Aorta (tissue), 5 donors: ENCODE data around the gene CATSPERB. TPM values are rescaled to one million over a fixed set of nuclear protein-coding genes. Genes with fewer than 3 reads are reported as not detected.
"Not testable (repeated sequence)": the region's sequence is repeated elsewhere in the genome, so short reads cannot be mapped to it uniquely, and the experiment has no call there.

Source experiments
- ATAC-seq: fragments of 200-7000 bp; cut with Tn5 transposase; one replicate; pipeline ENCODE4 v1.9.1; 2022; ENCODE audit warnings: moderate library complexity; ENCODE audit not compliant: low FRiP score
- DNase-seq, 2 donors: peaks; one replicate each; pipeline ENCODE4 v3.0.0-alpha.2; 2020
- H3K27ac ChIP-seq, 2 donors: one replicate each; pipeline ENCODE4 v1.5.1; 2013; ENCODE audit warnings: low read length in 2 of 2, mild to moderate bottlenecking in 2 of 2, moderate library complexity in 2 of 2, control low read depth in 1 of 2, inconsistent platforms in 1 of 2, low read depth in 1 of 2
- H3K27me3 ChIP-seq, 2 donors: one replicate each; pipeline ENCODE4 v1.6.1; 2013; ENCODE audit warnings: control low read depth in 1 of 2, low read length in 1 of 2, mild to moderate bottlenecking in 1 of 2, moderate library complexity in 1 of 2; ENCODE audit not compliant: insufficient read depth in 2 of 2, control insufficient read depth in 1 of 2
- H3K36me3 ChIP-seq, 2 donors: one replicate each; pipeline ENCODE4 v1.6.1; 2013; ENCODE audit warnings: control low read depth in 1 of 2, low read length in 1 of 2, mild to moderate bottlenecking in 1 of 2; ENCODE audit not compliant: insufficient read depth in 2 of 2, control insufficient read depth in 1 of 2
- H3K4me1 ChIP-seq, 2 donors: one replicate each; pipeline ENCODE4 v1.6.1; 2013; ENCODE audit warnings: low read length in 2 of 2, control low read depth in 1 of 2, mild to moderate bottlenecking in 1 of 2, moderate library complexity in 1 of 2; ENCODE audit not compliant: insufficient read depth in 2 of 2, control insufficient read depth in 1 of 2
- H3K4me3 ChIP-seq, 2 donors: one replicate each; pipeline ENCODE4 v1.5.1; 2013; ENCODE audit warnings: low read length in 2 of 2, control low read depth in 1 of 2, mild to moderate bottlenecking in 1 of 2
- H3K9me3 ChIP-seq: one replicate; pipeline ENCODE4 v1.6.1; 2013; ENCODE audit warnings: mild to moderate bottlenecking, low read length; ENCODE audit not compliant: control insufficient read depth
- WGBS, 2 donors: extraction: QIAGEN DNeasy Blood & Tissue Kit; methylation state at CpG; one replicate each; pipeline ENCODE4 v1.1.7; 2013; 5-methylcytosine and 5-hydroxymethylcytosine counted together
- intact Hi-C, 2 donors: fragments of 100-400 bp; cut with DNase I; formaldehyde crosslinking; loops; one replicate each; pipeline versions ENCODE4 v1.14.2 to v1.15.0; 2022
- polyA plus RNA-seq, 2 donors: library from polyadenylated mRNA; stranded (reverse); fragments of 200-250 nt; gene quantifications; one replicate each; pipeline ENCODE4 v1.2.3, GENCODE V29; 2013
- total RNA-seq, 2 donors: library from RNA; stranded (reverse); fragmentation: NEBNext Ultra II Directional; extraction: Animal tissue kit (Norgen Biotek cat#: 25700); gene quantifications; one replicate each; pipeline ENCODE4 v1.2.1, GENCODE V29; 2021
- donor health status: healthy with polysubstance abuse.
- donor health status: Bipolar disorder and iron deficiency.
- donor health status: DM: no; HTN: no; CAD: no.
- donor health status: DM: no; HTN: no; CAD: no.
- donor health status: DM: yes; HTN: yes; CAD: no.

CATSPERB gene
- total and polyA plus RNA-seq, 4 donors: 1.1 to 15.3 (median 11.1) TPM

- no peaks in the 10 kb centered on the region for H3K27me3 ChIP-seq
- intact Hi-C loops: no loop called here
- H3K36me3 ChIP-seq: no peaks in the 10 kb centered on the region
- no peak overlapping the region for H3K4me3 ChIP-seq
- H3K4me1 ChIP-seq: no peaks in the 10 kb centered on the region
- DNase-seq: no peak
- no peak overlapping the region for H3K27ac ChIP-seq
- ATAC-seq: no peak
- H3K9me3 ChIP-seq: no peaks in the 10 kb centered on the region
- WGBS, 2 donors: 65 to 77% methylated on average over 1 of the region's 1 CpG
Measured at GRCh38 chr14:91742621-91743304, 10.9 kb upstream of the CATSPERB start.

- H3K4me3 ChIP-seq, H3K27me3 ChIP-seq, DNase-seq, H3K36me3 ChIP-seq, intact Hi-C loops, ATAC-seq, H3K4me1 ChIP-seq, H3K27ac ChIP-seq, H3K9me3 ChIP-seq: not testable (repeated sequence)
- WGBS, 2 donors: 97 to 99% methylated on average over 2 of the region's 2 CpGs
Measured at GRCh38 chr14:91739867-91740266, 8.0 kb upstream of the CATSPERB start.

- no peaks in the 10 kb centered on the region for H3K27me3 ChIP-seq
- DNase-seq (no peak), ATAC-seq (no peak)
- no peak overlapping the region for H3K27ac ChIP-seq
- H3K4me3 ChIP-seq: no peak overlapping the region
- intact Hi-C loops: no loop called here
- no peaks in the 10 kb centered on the region for H3K9me3 ChIP-seq
- WGBS, 2 donors: 96 to 97% methylated on average over 5 of the region's 5 CpGs
- H3K36me3 ChIP-seq: no peaks in the 10 kb centered on the region
- no peaks in the 10 kb centered on the region for H3K4me1 ChIP-seq
Measured at GRCh38 chr14:91737619-91738018, 5.7 kb upstream of the CATSPERB start.

- no peaks in the 10 kb centered on the region for H3K27me3 ChIP-seq
- H3K27ac ChIP-seq: no peak overlapping the region
- H3K4me1 ChIP-seq: no peaks in the 10 kb centered on the region
- no peak for DNase-seq
- no peaks in the 10 kb centered on the region for H3K36me3 ChIP-seq
- H3K9me3 ChIP-seq: no peaks in the 10 kb centered on the region
- H3K4me3 ChIP-seq: no peak overlapping the region
- intact Hi-C loops: no loop called here
- ATAC-seq: no peak
- 62 to 66% methylated on average over 2 of the region's 2 CpGs for WGBS, 2 donors
Measured at GRCh38 chr14:91732859-91733477, 1.1 kb upstream of the CATSPERB start.

- Histone ChIP-seq H3K27me3 (no peaks in the 10 kb centered on the region), H3K36me3 (no peaks in the 10 kb centered on the region), H3K4me3 (no peak overlapping the region), H3K4me1 (no peaks in the 10 kb centered on the region), H3K9me3 (no peaks in the 10 kb centered on the region), H3K27ac (no peak overlapping the region)
- intact Hi-C loops: no loop called here
- ATAC-seq: no peak
- 85 to 88% methylated on average over 5 of the region's 5 CpGs for WGBS, 2 donors
- no peak for DNase-seq
Measured at GRCh38 chr14:91732439-91732838, 553 bp upstream of the CATSPERB start.

GRCh38 chr14:91731018-91731417 is 868 bp downstream of the CATSPERB start:
- intact Hi-C loops: no loop called here

GRCh38 chr14:91729756-91730155 is 2.1 kb downstream of the CATSPERB start:
- ATAC-seq: no peak
- Histone ChIP-seq H3K27ac (no peak overlapping the region), H3K36me3 (no peaks in the 10 kb centered on the region), H3K4me1 (no peaks in the 10 kb centered on the region), H3K27me3 (no peaks in the 10 kb centered on the region), H3K4me3 (no peak overlapping the region), H3K9me3 (no peaks in the 10 kb centered on the region)
- no peak for DNase-seq
- 47 to 56% methylated on average over 3 of the region's 3 CpGs for WGBS, 2 donors
- intact Hi-C loops: no loop called here

More at GRCh38 chr14:91731018-91731417, 868 bp downstream of the CATSPERB start:
- 94 to 96% methylated on average over 2 of the region's 2 CpGs for WGBS, 2 donors
- DNase-seq (no peak), ATAC-seq (no peak)
- H3K36me3 ChIP-seq: no peaks in the 10 kb centered on the region
- H3K27ac ChIP-seq: no peak overlapping the region
- H3K4me3 ChIP-seq: no peak overlapping the region
- H3K27me3 ChIP-seq: no peaks in the 10 kb centered on the region
- no peaks in the 10 kb centered on the region for H3K4me1 ChIP-seq
- no peaks in the 10 kb centered on the region for H3K9me3 ChIP-seq

GRCh38 chr14:91728616-91729183 is 3.2 kb downstream of the CATSPERB start:
- Histone ChIP-seq H3K4me3 (no peak overlapping the region), H3K4me1 (no peaks in the 10 kb centered on the region), H3K36me3 (no peaks in the 10 kb centered on the region), H3K9me3 (no peaks in the 10 kb centered on the region), H3K27me3 (no peaks in the 10 kb centered on the region), H3K27ac (no peak overlapping the region)
- no peak for DNase-seq
- no peak for ATAC-seq
- intact Hi-C loops: no loop called here
- 84 to 90% methylated on average over 4 of the region's 4 CpGs for WGBS, 2 donors

- no peaks in the 10 kb centered on the region for H3K4me1 ChIP-seq
- intact Hi-C loops: no loop called here
- ATAC-seq (no peak), DNase-seq (no peak)
- H3K27me3 ChIP-seq: no peaks in the 10 kb centered on the region
- no peak overlapping the region for H3K4me3 ChIP-seq
- no peaks in the 10 kb centered on the region for H3K9me3 ChIP-seq
- 53 to 58% methylated on average over 2 of the region's 2 CpGs for WGBS, 2 donors
- H3K36me3 ChIP-seq: no peaks in the 10 kb centered on the region
- H3K27ac ChIP-seq: no peak overlapping the region
Measured at GRCh38 chr14:91727121-91727520, 4.8 kb downstream of the CATSPERB start.
